Mesendoderm (in vitro differentiated cells): Measurements from ENCODE around the gene SMARCC1.

Experiments used
- DNase-seq: peaks from one replicate; pipeline ENCODE4 v3.0.0; 2013
- H2AK5ac ChIP-seq: 2 replicates; pipeline ENCODE4 v1.6.1; 2013; ENCODE audit warnings: low read length, inconsistent platforms
- H2BK120ac ChIP-seq: 2 replicates; pipeline ENCODE4 v1.6.1; 2013; ENCODE audit warnings: low read depth, mild to moderate bottlenecking, low read length, moderate library complexity, mixed read lengths
- H2BK15ac ChIP-seq: replicated peaks from 2 replicates; pipeline ENCODE4 v1.6.1; 2013; ENCODE audit warnings: low read depth, mild to moderate bottlenecking, moderate library complexity
- H2BK5ac ChIP-seq: 2 replicates; pipeline ENCODE4 v1.6.1; 2013; ENCODE audit warnings: low read length, inconsistent platforms
- H3K18ac ChIP-seq: 2 replicates; pipeline ENCODE4 v1.6.1; 2013; ENCODE audit warnings: mild to moderate bottlenecking, low read length, mixed read lengths
- H3K23ac ChIP-seq: one replicate; pipeline ENCODE4 v1.6.1; 2013; ENCODE audit warnings: low read length
- H3K27ac ChIP-seq: 2 replicates; pipeline ENCODE4 v1.5.1; 2013; ENCODE audit warnings: low read depth, mild to moderate bottlenecking, inconsistent platforms, low read length, moderate library complexity
- H3K27me3 ChIP-seq: 2 replicates; pipeline ENCODE4 v1.6.1; 2013; ENCODE audit warnings: low read length, control low read depth, mild to moderate bottlenecking, inconsistent platforms; ENCODE audit not compliant: insufficient read depth, poor library complexity
- H3K36me3 ChIP-seq: 2 replicates; pipeline ENCODE4 v1.6.1; 2013; ENCODE audit warnings: low read length, inconsistent platforms; ENCODE audit not compliant: control insufficient read depth, insufficient read depth
- H3K4ac ChIP-seq: one replicate; pipeline ENCODE4 v1.6.1; 2013; ENCODE audit warnings: low read depth, mild to moderate bottlenecking, low read length, moderate library complexity
- H3K4me1 ChIP-seq: 2 replicates; pipeline ENCODE4 v1.6.1; 2013; ENCODE audit warnings: low read depth, low read length, inconsistent platforms; ENCODE audit not compliant: control insufficient read depth
- H3K4me2 ChIP-seq: 2 replicates; pipeline ENCODE4 v1.6.1; 2013; ENCODE audit warnings: low read length
- H3K4me3 ChIP-seq: 2 replicates; pipeline ENCODE4 v1.5.1; 2013; ENCODE audit warnings: mild to moderate bottlenecking, low read length
- H3K56ac ChIP-seq: one replicate; pipeline ENCODE4 v1.6.1; 2013; ENCODE audit warnings: low read length
- H3K79me1 ChIP-seq: 2 replicates; pipeline ENCODE4 v1.6.1; 2013; ENCODE audit warnings: low read length, inconsistent platforms
- H3K79me2 ChIP-seq: 2 replicates; pipeline ENCODE4 v1.6.1; 2013; ENCODE audit warnings: mild to moderate bottlenecking, low read length; ENCODE audit not compliant: control insufficient read depth, insufficient read depth
- H3K9ac ChIP-seq: 2 replicates; pipeline ENCODE4 v1.6.1; 2013; ENCODE audit warnings: low read length, inconsistent platforms
- H4K5ac ChIP-seq: one replicate; pipeline ENCODE4 v1.6.1; 2013; ENCODE audit warnings: low read length
- H4K8ac ChIP-seq: one replicate; pipeline ENCODE4 v1.6.1; 2013; ENCODE audit warnings: low read depth, mild to moderate bottlenecking, control low read depth, low read length, moderate library complexity
- WGBS: extraction: QIAGEN DNeasy Blood & Tissue Kit; methylation state at CpG from one replicate; pipeline ENCODE4 v1.1.7; 2013; ENCODE audit warnings: low lambda C conversion rate, missing lambda C conversion rate; ENCODE audit not compliant: insufficient coverage; ENCODE audit errors: extremely low coverage; 5-methylcytosine and 5-hydroxymethylcytosine counted together

The SMARCC1 gene

GRCh38 chr3:47578691-47579632, 202.7 kb downstream of the SMARCC1 start, which contains the start of gene CSPG5:
Gene CSPG5 (minus strand): TSS chr3:47578865. CDS start chr3:47578693, 172 bp downstream.
- H2BK120ac ChIP-seq: no peak within 1 kb of the TSS
- H3K9ac ChIP-seq: peak within 1 kb of the TSS; percentile 32
- DNase-seq: no peak
- no peak within 1 kb of the TSS for H2BK5ac ChIP-seq
- H3K4me2 ChIP-seq: peak within 1 kb of the TSS; percentile 74
- no peak within 1 kb of the TSS for H2BK15ac ChIP-seq
- H3K4ac ChIP-seq: no peak within 1 kb of the TSS
- no peak within 1 kb of the TSS for H4K5ac ChIP-seq
- H3K27me3 ChIP-seq: peaks cover 7% of the 10 kb centered on the region
- H3K27ac ChIP-seq: no peak within 1 kb of the TSS
- no peaks in the 10 kb centered on the region for H3K36me3 ChIP-seq
- no CpG with 5 or more reads among the region's 121 CpGs for WGBS
- no peaks in the 10 kb centered on the region for H3K79me2 ChIP-seq
- H3K79me1 ChIP-seq: no peaks in the 10 kb centered on the region
- H2AK5ac ChIP-seq: no peak within 1 kb of the TSS
- no peak within 1 kb of the TSS for H3K18ac ChIP-seq
- H3K4me3 ChIP-seq: no peak within 1 kb of the TSS
- no peak within 1 kb of the TSS for H4K8ac ChIP-seq
- peak within 1 kb of the TSS; percentile 98 for H3K23ac ChIP-seq
- no peaks in the 10 kb centered on the region for H3K4me1 ChIP-seq
- peak within 1 kb of the TSS; percentile 79 for H3K56ac ChIP-seq

GRCh38 chr3:47578119-47578632, 203.5 kb downstream of the SMARCC1 start:
- no peak overlapping the region for H4K8ac ChIP-seq
- H3K23ac ChIP-seq: no peak overlapping the region
- H3K4me2 ChIP-seq: peak overlapping the region; percentile 74
- no peaks in the 10 kb centered on the region for H3K4me1 ChIP-seq
- no peak overlapping the region for H3K18ac ChIP-seq
- H3K27ac ChIP-seq: no peak overlapping the region
- WGBS: no CpG with 5 or more reads among the region's 57 CpGs
- no peak overlapping the region for H2AK5ac ChIP-seq
- H3K27me3 ChIP-seq: peaks cover 7% of the 10 kb centered on the region
- H3K4ac ChIP-seq: no peak overlapping the region
- H3K79me2 ChIP-seq: no peaks in the 10 kb centered on the region
- H2BK5ac ChIP-seq: no peak overlapping the region
- no peak overlapping the region for H3K4me3 ChIP-seq
- H3K9ac ChIP-seq: no peak overlapping the region
- no peak for DNase-seq
- no peaks in the 10 kb centered on the region for H3K79me1 ChIP-seq
- no peaks in the 10 kb centered on the region for H3K36me3 ChIP-seq
- no peak overlapping the region for H2BK120ac ChIP-seq
- no peak overlapping the region for H2BK15ac ChIP-seq
- peak overlapping the region; percentile 79 for H3K56ac ChIP-seq
- H4K5ac ChIP-seq: no peak overlapping the region

DNA sequence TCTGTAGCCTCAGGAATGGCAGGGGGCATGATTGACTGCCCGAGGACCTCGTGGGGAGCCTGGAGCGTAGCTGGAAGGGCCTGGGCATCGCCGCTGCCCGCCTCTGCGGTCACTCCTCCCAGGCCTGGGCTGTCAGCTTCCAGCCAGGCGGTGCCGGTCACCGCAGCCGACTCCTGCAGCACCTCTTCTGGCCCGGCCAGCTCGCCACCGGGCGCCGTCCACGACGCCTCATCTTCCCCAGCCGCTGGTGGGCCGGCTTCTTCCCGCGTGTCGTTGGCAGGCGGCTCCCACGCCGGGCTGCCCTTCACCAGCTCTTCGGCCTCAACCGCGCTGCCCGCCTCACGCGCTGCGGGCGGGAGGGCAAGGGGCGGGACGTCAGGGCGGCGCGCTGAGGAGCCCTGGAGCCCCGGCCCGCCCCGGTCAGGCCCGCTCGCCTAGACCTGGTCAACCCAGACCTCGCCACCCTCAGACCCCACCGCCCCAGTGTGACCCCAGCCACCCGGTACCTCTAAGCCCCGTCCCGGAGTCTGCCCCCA, 204.0 kb downstream of the SMARCC1 start:
- H2BK120ac ChIP-seq: no peak overlapping the region
- H2AK5ac ChIP-seq: no peak overlapping the region
- no peak overlapping the region for H4K8ac ChIP-seq
- H3K36me3 ChIP-seq: no peaks in the 10 kb centered on the region
- H3K4ac ChIP-seq: no peak overlapping the region
- no peak for DNase-seq
- H3K79me2 ChIP-seq: no peaks in the 10 kb centered on the region
- H3K27ac ChIP-seq: no peak overlapping the region
- no peaks in the 10 kb centered on the region for H3K79me1 ChIP-seq
- no CpG with 5 or more reads among the region's 49 CpGs for WGBS
- no peak overlapping the region for H3K4me3 ChIP-seq
- no peak overlapping the region for H2BK15ac ChIP-seq
- peak overlapping the region; percentile 34 for H3K4me2 ChIP-seq
- no peaks in the 10 kb centered on the region for H3K4me1 ChIP-seq
- H2BK5ac ChIP-seq: no peak overlapping the region
- H4K5ac ChIP-seq: no peak overlapping the region
- no peak overlapping the region for H3K18ac ChIP-seq
- H3K9ac ChIP-seq: peak overlapping the region; percentile 32
- H3K56ac ChIP-seq: peak overlapping the region; percentile 79
- peaks cover 7% of the 10 kb centered on the region for H3K27me3 ChIP-seq
- peak overlapping the region; percentile 98 for H3K23ac ChIP-seq

GRCh38 chr3:47573190-47574172, 208.2 kb downstream of the SMARCC1 start:
- H3K4ac ChIP-seq: no peak overlapping the region
- no peak overlapping the region for H2BK120ac ChIP-seq
- no peaks in the 10 kb centered on the region for H3K27me3 ChIP-seq
- no peak overlapping the region for H4K8ac ChIP-seq
- H3K56ac ChIP-seq: no peak overlapping the region
- H2BK15ac ChIP-seq: no peak overlapping the region
- H3K9ac ChIP-seq: no peak overlapping the region
- WGBS: no CpG with 5 or more reads among the region's 9 CpGs
- H2BK5ac ChIP-seq: no peak overlapping the region
- no peaks in the 10 kb centered on the region for H3K36me3 ChIP-seq
- peak overlapping the region; percentile 45 for H3K23ac ChIP-seq
- peak; percentile 49 for DNase-seq
- no peaks in the 10 kb centered on the region for H3K79me1 ChIP-seq
- no peak overlapping the region for H3K18ac ChIP-seq
- no peak overlapping the region for H3K4me2 ChIP-seq
- no peak overlapping the region for H2AK5ac ChIP-seq
- H3K27ac ChIP-seq: no peak overlapping the region
- no peak overlapping the region for H3K4me3 ChIP-seq
- H3K79me2 ChIP-seq: no peaks in the 10 kb centered on the region
- no peak overlapping the region for H4K5ac ChIP-seq
- H3K4me1 ChIP-seq: no peaks in the 10 kb centered on the region

DNA sequence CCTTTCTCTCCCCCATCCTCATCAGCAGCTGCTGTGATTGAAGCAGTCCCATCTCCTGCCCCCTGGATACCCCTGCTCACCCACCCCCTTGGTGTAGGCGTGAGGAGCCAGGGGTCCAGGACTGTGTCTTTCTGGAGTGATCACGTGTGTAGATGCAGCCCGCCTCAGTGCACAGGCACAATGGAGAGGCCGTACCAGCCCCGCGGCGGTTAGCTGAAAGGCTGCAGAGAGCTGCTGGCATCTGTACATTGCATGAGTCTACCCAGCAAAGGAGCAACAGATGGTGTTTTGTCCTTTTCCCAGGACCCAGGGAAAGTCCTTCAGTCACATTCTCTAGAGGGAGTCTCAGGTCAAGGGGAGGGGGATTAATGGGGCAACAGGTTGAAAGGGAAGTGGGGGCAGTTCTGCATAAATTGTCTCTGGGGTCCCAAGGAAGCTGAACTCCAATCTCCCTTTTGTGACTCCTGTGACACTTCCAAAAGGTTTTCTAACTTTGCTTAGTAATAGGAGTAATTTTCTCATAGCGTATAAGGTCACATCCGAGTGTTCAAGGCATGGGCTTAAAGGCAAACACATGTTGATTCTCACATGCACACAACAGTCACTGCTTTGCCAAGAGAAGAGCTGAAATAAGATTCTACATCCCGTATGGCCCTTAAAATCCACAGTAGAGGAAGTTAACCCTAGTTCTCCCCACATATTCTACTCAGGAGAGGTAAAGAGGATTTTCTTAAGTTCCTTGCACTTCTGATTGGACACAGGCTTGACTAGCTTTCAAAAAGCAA, 210.1 kb downstream of the SMARCC1 start:
- Histone ChIP-seq H3K9ac (no peak overlapping the region), H2AK5ac (no peak overlapping the region), H3K56ac (no peak overlapping the region), H3K79me2 (no peaks in the 10 kb centered on the region), H3K36me3 (no peaks in the 10 kb centered on the region), H2BK5ac (no peak overlapping the region), H3K79me1 (no peaks in the 10 kb centered on the region), H4K5ac (no peak overlapping the region), H3K4me1 (no peaks in the 10 kb centered on the region), H3K4me2 (no peak overlapping the region), H3K27me3 (no peaks in the 10 kb centered on the region), H3K27ac (no peak overlapping the region), H3K4me3 (no peak overlapping the region), H4K8ac (no peak overlapping the region), H2BK15ac (no peak overlapping the region), H3K18ac (no peak overlapping the region), H3K4ac (no peak overlapping the region), H3K23ac (no peak overlapping the region), H2BK120ac (no peak overlapping the region)
- no peak for DNase-seq
- no CpG with 5 or more reads among the region's 10 CpGs for WGBS
